Endothelial cell (in vitro differentiated cells): Measurements from ENCODE around the gene CRYBA2. TPM values are rescaled to one million over a fixed set of nuclear protein-coding genes. Genes with fewer than 3 reads are reported as not detected.

ENCODE experiments used
- DNase-seq: peaks from one replicate; pipeline ENCODE4 v3.0.0; 2021; ENCODE audit warnings: low spot score
- H3K27ac Mint-ChIP-seq: one replicate; pipeline ENCODE4 v1.8.0; 2021; ENCODE audit warnings: mixed read lengths, inconsistent platforms; ENCODE audit not compliant: unreplicated experiment
- H3K27me3 Mint-ChIP-seq: one replicate; pipeline ENCODE4 v1.8.0; 2021; ENCODE audit warnings: mild to moderate bottlenecking, moderate library complexity, mixed read lengths, inconsistent platforms; ENCODE audit not compliant: unreplicated experiment
- H3K36me3 Mint-ChIP-seq: one replicate; pipeline ENCODE4 v1.8.0; 2021; ENCODE audit warnings: mild to moderate bottlenecking, low read depth, mixed read lengths, inconsistent platforms; ENCODE audit not compliant: unreplicated experiment
- H3K4me1 Mint-ChIP-seq: one replicate; pipeline ENCODE4 v1.8.0; 2021; ENCODE audit warnings: mild to moderate bottlenecking, mixed read lengths, inconsistent platforms; ENCODE audit not compliant: unreplicated experiment
- H3K4me3 Mint-ChIP-seq: one replicate; pipeline ENCODE4 v1.8.0; 2021; ENCODE audit warnings: mild to moderate bottlenecking, mixed read lengths, inconsistent platforms; ENCODE audit not compliant: unreplicated experiment
- H3K9me3 Mint-ChIP-seq: one replicate; pipeline ENCODE4 v1.8.0; 2021; ENCODE audit warnings: mixed read lengths, inconsistent platforms; ENCODE audit not compliant: unreplicated experiment
- CTCF ChIP-seq: fragments of 200-600 bp; sonication (generic); IDR thresholded peaks from one replicate; pipeline ENCODE4 v1.5.0; 2021; ENCODE audit warnings: antibody characterized with exemption; ENCODE audit not compliant: unreplicated experiment
- total RNA-seq: library from RNA; stranded (reverse); fragmentation: NEBNext Ultra II Directional; extraction: Animal tissue kit (Norgen Biotek cat#: 25700); gene quantifications from one replicate; pipeline ENCODE4 v1.2.1, GENCODE V29; 2021; ENCODE audit not compliant: unreplicated experiment

CRYBA2 gene
- total RNA-seq, 1 donor from 2014 or later: not detected

- Mint-ChIP-seq H3K9me3 (no peaks in the 10 kb centered on the region), H3K4me1 (no peaks in the 10 kb centered on the region), H3K36me3 (no peaks in the 10 kb centered on the region), H3K27ac (no peak overlapping the region), H3K27me3 (peaks cover 4% of the 10 kb centered on the region), H3K4me3 (no peak overlapping the region)
- no peak for DNase-seq
- no peak for TF ChIP-seq CTCF
These were observed 34.9 kb upstream of the CRYBA2 start for GRCh38 chr2:219028141-219028540.

DNA sequence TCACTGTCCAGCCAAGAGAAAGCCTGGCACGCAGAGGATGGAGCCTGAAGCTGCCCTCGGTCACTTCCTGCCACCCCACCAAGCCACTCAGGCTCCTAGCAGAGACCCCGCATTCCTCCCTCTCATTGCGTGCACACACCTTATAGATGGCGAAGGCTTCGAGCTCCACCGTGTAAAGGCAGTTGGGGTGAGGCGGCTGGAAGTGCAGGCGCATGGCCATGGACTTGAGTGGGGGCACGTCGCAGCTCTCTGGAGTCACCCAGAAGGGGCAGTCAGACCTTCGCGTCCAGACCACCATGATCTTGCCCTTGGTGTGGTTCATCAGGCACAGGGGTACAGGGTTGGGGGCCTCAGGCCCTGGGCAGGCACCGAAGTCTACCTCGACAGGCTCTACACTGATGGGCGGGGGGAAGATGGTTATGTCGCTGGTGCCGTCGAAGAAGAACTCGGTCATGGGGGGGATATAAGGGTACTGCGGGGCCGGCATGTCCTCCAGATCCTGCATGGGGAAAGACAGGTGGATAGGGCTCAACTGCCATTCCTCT, 34.4 kb upstream of the CRYBA2 start:
- Mint-ChIP-seq H3K9me3 (no peaks in the 10 kb centered on the region), H3K4me3 (no peak overlapping the region), H3K27me3 (peaks cover 4% of the 10 kb centered on the region), H3K36me3 (no peaks in the 10 kb centered on the region), H3K27ac (no peak overlapping the region), H3K4me1 (no peaks in the 10 kb centered on the region)
- TF ChIP-seq CTCF: no peak
- no peak for DNase-seq

DNA sequence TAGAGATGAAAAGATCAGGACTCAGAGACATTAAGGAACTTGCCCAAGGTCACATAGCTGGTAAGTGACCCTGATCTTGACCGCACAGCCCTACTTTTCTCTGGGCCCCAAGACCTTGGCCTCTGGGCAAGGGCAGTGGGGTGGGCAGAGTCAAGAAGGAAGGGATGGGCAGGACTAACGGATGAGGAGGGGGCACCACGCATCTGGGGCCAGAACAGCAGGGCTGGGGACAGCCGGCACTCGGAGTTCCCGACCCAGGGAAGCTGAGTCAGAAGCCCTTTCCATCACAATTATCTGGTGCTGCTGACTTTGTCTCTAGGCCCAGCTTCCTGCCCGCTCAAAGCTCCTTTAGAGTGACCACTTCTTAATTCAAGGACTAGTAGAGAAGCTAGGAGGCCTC, 33.7 kb upstream of the CRYBA2 start:
- DNase-seq: no peak
- Mint-ChIP-seq H3K4me3 (no peak overlapping the region), H3K9me3 (no peaks in the 10 kb centered on the region), H3K27me3 (peaks cover 4% of the 10 kb centered on the region), H3K36me3 (no peaks in the 10 kb centered on the region), H3K27ac (no peak overlapping the region), H3K4me1 (no peaks in the 10 kb centered on the region)
- no peak for TF ChIP-seq CTCF

DNA sequence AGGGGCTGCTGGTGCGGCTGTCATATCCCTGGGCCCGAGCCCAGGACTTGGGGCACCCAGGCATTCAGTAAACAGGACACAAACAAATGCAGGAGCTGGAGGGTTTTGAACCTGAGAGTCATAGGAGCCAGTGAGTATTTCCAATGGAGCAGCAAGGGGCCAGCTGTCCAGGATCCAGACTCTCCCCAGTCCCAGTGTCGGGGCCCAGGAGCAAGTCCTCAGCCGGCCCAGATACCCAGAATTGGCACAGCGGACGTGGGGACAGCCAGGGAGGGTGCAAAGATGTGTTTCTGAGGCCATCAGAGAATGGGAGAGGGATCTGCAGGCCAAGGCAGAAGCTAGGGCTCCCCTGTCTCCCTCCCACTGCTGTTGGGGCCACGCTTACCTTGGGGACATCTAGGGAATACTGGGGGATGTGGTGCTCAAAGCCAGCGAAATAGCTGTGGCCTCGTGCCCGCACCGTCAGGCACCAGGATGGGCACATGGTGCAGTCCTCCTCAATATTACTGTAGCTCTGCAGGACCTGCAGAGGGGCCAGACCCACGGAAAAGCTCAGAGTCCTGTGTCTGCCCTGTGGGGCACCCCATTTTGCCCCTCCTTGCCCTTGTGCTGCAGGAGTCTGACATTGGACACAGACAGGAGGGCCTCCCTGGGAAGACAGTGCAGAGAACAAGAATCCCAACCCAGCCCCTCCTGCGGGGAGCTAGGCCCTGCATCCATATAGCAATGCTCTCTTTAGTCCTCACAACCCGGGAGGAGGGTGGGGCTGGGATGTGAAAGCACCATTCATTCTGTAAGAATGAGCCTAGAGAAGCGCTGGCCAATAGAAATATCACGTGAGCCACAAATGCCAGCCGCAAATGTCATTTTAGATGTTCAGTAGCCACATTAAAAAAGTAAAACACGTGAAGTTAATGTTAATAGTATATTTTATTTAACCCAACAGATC, 32.7 kb upstream of the CRYBA2 start:
- H3K9me3 Mint-ChIP-seq: no peaks in the 10 kb centered on the region
- H3K27me3 Mint-ChIP-seq: peaks cover 5% of the 10 kb centered on the region
- TF ChIP-seq CTCF: no peak
- no peak for DNase-seq
- no peaks in the 10 kb centered on the region for H3K4me1 Mint-ChIP-seq
- no peak overlapping the region for H3K4me3 Mint-ChIP-seq
- no peak overlapping the region for H3K27ac Mint-ChIP-seq
- no peaks in the 10 kb centered on the region for H3K36me3 Mint-ChIP-seq

DNA sequence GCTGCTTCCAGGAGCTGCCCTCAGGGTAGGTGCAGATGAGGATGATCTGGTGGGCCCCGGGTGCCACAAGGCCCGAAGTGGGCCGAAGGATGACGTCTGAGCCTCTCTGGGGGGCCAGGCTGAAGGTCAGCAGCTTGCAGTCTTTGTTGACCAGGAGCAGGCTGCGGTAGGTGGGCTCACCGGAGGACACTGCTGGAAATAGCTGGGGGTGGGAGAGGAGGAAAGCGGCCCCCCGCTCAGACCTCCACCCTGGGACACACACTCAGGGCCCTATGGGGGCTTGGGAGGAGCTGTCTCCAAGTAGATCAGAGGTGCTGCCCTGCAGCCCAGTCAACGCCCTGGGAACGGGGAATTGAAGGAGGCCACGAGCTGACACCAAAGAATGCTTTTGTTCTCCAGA, 30.8 kb upstream of the CRYBA2 start:
- H3K4me3 Mint-ChIP-seq: no peak overlapping the region

More for the DNA sequence above, 30.8 kb upstream of the CRYBA2 start:
- Mint-ChIP-seq H3K36me3 (no peaks in the 10 kb centered on the region), H3K4me1 (no peaks in the 10 kb centered on the region), H3K27ac (no peak overlapping the region), H3K9me3 (no peaks in the 10 kb centered on the region), H3K27me3 (peaks cover 10% of the 10 kb centered on the region)
- DNase-seq: no peak
- TF ChIP-seq CTCF: no peak
